Measurements from ENCODE around the gene PAX8.
A peak's percentile ranks its signal among the peaks of the same experiment; 100 is the strongest.
"Not testable (repeated sequence)": the region's sequence is repeated elsewhere in the genome, so short reads cannot be mapped to it uniquely, and the experiment has no call there.

PAX8 gene

DNA sequence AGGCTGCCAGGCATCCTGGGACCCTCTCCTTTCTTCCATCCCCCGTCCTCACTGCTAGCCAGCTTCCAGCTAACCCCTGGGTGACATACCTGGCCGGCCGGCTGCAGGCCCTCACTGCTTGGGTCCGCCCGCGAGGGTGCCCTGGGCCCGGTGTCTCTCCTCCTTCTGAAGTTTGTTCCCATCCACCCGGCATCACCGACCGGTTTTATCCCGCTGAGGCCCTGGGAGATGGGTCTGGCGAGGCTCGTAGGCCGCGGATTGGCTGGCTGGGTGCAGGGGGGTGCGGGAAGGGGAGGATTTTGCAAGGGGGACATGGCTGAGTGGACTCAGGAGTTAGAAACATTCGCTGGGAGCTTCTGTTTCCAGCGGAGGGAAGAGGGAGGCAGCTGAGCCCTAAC, at the start of gene PAX8:
Gene PAX8, minus strand, starts transcription at position 180 of the 398 bp plus-strand sequence. CDS start 527 bp downstream, outside the sequence.
- DNase-seq (ENCODE audit: low spot score) = no peak

DNA sequence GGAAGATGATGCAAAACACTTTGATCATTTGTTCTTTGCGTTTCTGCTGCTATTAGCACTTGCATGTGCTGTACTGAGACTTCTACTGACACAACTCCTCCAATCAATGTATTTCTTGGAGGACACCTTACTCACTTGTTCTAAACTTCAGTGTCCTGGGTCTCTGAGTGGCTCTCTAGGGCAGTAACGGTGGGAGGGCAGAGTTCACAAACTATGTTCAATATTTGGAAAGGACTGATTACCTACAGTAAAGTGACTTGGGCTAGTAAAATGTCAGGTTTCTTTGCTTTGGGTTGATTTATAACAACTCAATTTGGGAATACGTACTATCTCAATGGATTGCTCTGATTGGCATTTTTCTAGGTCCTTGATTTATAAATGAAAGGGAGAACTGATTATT, 49.3 kb upstream of the PAX8 start:
- no peak for DNase-seq (ENCODE audit: low spot score)

DNA sequence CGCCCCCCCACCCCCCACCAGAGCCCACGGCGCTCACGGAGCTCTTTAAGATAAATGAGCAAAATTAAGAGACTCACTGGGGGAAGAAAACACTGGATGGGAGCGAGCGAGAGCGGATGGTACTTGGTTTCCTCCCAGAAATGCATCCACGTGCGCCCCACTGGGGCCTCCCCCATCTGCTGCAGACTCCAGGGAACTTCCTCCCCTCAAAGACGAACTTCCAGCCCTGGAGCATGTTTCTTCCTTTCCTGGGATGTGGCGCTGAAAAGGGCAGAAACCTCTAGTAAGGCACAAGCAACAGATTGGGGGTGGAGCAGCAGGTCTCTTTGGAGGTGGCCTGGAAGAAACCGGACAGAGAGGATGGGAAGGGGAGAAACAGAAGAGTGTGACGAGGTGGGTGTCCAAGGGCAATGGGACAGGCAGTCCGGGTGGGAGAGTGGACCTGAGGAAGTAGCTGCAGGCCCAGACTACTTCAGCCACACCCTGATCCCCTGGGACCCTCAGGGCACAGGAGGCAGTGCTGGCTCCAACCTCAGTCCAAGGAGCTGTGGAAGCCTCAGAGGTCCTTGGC, 46.5 kb upstream of the PAX8 start:
- not testable (repeated sequence) for DNase-seq (ENCODE audit: low spot score)

DNA sequence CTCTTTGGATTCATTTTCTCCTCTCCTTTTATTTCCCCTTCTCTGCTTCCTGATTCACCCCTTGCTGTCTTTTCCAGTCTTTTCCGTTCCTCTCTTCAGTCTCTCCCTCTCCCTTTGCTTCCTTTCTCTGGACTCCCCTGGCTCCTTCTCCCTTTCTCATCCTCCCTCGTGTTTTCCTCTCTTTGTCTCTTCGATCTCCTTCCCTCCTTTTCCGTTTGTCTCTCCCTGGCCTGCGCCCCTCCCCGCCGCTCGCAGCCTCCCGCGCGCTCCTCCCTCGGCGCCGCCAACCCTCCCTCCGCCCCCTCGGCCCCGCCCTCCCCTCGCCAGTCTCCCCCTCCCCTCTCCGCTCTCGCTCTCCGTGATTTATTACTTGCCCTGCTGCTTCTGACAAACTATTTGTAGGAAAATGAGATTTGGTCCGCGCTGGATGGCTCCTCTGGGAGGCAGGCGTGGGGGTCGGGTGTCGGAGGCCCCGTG, 46.0 kb upstream of the PAX8 start:
- no peak for DNase-seq (ENCODE audit: low spot score)

DNA sequence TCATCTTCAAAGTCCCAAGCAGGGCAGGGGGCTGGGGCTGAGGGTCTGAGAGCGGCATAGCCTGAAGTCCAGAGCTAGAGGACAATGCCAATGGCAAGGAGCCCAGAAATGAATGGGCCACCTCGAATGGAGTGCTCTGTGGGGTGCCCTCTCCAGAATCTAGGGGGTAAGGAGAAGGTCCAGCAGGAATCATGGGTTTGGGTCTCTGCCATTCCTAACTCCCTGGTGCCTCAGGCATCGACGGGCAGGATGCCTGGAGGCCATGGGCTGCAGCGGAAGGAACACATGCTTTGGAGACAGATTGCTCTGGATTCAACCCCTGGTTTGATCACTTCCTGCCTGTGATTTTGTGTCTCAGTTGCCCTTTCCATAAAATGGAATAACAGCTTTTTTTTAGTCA, 44.4 kb upstream of the PAX8 start:
- not testable (repeated sequence) for DNase-seq (ENCODE audit: low spot score)

DNA sequence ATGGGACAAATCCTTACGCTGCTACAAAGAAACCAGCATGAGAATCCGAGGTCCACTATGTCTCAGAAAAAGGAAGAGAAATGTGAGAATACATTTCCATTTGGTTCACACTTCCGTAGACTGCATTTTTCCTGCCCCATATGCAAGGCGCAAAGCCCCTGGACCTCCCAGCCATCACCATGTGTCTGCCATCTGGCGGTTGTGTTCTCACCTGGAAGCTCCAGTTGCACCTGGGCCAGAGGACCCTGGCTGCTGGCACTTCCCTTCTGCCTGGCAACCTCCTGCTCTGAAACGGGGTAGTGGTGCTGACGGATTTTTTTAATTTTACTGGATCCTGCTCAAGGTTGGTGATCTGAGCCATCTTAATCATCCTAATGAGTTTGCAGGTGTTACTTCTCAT, 41.4 kb upstream of the PAX8 start:
- DNase-seq (ENCODE audit: low spot score) = not testable (repeated sequence)

DNA sequence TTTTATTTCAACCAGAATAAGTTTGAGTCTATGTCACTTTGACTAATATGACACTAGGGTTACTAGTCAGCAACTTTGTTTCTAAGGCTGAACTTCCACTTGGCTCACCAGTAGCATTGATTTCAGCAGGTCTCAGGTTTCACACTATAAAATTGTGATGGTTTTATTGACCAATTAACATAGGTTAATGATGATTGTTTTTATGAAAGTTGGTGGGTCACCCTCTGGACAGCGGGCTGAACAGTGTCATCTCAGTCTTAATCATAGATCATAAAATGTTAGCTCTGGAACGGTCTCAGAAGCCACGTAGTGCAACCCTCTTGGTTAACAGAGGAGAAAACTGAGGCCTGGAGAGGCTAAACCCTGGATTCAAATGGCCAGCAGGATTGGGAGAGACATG, 40.2 kb upstream of the PAX8 start:
- not testable (repeated sequence) for DNase-seq (ENCODE audit: low spot score)

DNA sequence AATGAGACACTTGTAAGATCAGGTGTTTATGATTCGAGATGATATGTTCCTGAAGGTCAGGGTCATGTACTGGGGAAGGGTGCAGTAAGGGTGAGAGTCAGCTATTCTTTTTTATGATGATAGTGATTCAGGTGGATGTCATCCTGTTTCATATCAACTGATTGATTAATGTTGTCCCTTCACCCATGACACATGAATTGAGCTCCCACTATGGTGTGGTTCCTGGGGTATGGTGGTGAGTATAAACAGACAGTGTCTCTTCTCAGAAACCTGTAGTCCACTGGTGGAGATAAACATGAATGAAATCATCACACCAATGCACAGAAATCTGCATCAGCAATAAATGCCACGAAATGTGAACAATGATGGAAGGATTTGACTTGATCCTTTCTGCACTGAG, 37.4 kb upstream of the PAX8 start:
- no peak for DNase-seq (ENCODE audit: low spot score)

DNA sequence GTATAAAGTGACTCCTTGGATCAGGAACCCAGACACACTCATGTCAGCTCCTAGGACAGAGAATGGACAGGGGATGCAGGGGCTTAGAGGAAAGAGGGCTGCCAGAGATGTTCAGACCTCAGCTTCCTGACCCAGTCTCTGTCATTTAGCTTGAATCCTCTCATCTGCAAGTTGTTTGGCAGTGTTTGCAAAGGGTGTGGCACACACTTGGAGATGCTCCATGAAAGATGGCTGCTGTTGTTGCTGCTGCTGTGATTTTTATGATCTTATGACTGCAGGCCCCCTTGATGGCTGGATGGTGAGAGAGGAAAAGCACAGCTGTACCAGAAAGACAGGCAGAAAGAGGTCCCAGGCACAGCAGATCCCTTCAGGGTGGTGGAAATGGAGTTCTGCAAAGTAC, 35.9 kb upstream of the PAX8 start:
- DNase-seq (ENCODE audit: low spot score) = not testable (repeated sequence)

DNA sequence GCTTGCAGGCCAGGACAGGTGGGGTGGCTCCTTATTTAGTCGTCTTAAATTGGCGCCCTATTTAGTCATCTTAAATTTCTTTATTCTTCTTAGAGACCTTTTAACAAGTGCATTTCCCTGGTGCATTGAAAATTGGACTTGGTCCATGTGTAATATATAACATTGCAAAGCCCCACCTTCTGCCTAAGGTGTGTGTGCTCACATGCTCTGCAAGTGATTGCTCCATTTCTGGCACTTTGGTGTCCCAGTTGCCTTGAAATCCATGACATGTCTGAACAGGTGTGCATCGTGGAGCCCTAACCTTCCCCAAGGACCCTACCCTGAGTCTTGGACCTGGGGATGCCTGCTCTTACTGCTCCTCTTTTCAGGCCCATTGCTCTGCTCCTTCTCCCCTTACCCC, 35.5 kb upstream of the PAX8 start:
- DNase-seq (ENCODE audit: low spot score) = not testable (repeated sequence)

DNA sequence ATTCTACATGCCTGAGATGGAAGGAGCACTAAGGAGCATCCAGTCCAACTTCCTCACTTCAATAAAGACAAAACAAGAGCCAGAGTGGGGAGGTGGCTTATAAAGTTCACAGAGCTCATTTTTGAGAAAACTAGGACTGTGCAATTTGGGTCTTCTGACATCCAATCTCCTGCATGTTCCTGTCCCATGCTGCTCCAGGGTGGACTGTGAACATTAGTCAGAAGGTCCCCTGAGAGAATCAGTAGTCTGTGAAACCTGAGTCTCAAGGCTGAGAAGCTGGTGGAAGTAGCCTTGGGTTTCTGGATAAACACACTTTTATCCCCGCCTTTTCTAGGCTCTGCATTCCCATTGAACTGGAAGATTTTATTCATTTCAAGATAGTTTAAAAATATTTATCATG, 33.1 kb upstream of the PAX8 start:
- DNase-seq (ENCODE audit: low spot score) = not testable (repeated sequence)

DNA sequence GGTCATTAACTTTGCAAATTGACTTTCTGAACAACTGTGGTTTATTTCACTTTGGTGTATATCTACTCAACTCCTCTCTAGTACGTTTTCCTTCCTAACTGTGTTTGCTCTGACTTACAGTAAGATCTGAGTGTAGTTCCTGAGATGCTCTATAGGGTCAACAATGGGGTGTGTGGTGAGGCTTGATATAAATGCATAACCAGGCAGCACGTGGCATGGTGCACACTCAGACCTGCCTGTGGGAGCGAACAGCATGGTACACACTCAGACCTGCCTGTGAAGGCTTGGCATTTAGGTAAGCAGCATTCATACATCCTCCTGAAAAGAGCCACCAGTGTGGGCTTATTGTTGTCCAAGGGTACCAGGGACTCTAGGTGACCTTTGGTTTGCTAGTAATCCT, 32.5 kb upstream of the PAX8 start:
- DNase-seq (ENCODE audit: low spot score) = not testable (repeated sequence)

DNA sequence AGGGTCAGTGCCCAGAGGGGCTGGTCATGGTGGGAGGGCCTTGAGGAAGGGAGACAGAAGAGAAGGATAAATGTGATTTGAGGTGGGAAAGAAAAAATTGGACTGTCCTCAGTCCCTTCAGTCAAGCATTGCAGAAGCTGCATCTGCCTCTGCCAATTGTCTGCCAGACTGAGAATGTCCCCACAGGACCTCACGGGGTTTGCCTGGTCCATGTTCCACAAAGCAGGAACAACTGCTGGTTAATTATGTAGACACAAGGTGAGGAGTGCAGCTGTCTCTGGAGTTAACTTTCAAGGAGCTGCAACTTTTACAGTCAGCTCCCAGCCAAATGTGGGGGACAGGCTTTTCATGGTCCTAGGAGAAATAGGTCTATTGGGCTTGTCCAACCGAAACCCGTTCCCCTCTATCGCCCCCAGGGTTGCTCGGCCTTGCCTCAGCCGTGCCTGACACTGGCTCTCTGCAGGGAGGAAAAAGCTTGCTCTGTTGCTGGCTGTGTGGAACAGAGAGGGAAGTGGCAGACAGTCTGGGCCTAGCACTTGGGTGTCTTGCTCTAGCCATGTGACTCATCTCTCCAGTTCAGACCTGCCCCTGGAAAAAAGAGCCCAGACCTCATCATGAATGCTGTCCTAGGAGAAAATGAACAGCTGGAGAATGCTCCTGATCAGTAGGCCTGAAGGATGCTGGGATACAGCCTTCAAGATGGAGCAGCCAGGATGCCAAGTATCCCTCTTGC, 31.1 kb upstream of the PAX8 start:
- peak; percentile 15 for DNase-seq (ENCODE audit: low spot score)

DNA sequence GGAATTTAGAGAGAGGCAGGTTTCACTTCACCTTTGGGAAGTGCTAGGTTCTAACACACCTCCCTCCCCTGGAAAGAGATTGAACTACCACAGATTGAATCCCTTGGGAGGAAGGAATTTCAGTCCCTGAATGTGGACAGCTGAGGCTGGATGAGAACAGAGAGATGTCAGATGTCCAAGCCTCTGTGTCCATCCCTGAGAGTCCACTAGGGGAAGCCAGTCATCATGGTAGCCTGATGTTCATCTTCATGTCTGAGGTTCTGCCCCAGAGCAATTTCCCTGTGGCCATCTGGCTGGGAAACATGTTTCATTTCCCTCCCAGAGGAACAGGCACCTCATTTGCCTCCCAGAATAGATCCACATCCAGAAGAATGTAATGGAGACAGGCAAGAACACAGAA, 30.1 kb upstream of the PAX8 start:
- not testable (repeated sequence) for DNase-seq (ENCODE audit: low spot score)

DNA sequence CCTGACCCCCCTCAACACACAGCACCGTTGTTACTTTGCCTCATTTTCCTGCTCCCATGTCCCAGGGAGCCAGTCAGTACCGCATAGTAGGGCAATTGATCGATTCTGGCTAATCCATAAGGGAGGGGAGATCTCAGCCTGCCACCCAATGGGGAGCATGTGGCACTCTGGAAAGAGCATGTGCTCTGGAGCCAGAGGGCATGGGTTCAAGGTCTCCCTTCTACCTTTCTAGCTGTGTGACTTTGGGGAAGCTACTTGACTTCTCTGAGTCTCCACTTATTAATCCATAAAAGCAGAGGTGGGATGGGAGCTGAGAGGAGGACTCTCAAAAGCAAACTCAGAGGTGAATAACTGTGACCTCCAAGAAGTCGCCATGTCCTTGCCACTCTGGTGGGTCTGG, 27.5 kb upstream of the PAX8 start:
- DNase-seq (ENCODE audit: low spot score) = not testable (repeated sequence)

DNA sequence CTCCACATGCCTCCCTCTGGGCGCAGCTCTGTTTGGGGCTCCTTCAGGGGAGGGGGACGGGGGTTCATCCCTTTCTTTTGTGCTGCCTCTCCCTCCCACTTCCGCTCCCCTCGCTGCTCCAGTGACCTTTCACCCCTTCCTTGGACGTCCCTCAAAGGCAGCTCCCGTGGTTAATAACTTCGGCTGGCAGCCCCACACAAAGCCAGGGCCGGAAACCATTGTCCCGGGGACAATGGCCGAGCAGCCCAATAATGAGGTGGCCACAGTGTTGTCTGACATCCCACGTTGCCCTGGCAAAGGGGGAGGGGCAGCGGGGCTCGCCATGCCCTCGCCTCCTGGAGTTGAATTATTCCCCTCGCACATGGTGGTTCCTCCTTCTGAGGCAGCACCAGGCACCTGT, 27.0 kb upstream of the PAX8 start:
- DNase-seq (ENCODE audit: low spot score) = not testable (repeated sequence)

DNA sequence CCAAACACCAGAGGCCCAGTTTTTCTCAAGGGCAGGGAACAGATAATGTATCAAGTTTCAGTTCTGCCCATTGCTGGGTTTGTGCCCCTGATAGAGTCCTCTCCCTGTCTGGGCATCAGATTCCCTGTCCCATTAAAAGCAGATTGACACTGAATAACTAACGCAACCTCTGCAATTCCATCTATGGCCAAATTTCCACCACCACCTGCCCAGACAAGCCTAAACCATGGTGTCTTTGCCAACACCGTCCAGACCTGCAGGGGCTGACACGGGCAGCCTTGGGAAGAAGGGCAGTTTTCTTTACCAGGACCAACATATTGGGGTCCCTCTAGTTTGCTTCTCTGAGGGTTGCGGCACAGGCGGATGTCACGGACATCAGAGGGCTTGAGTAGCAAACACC, 26.4 kb upstream of the PAX8 start:
- DNase-seq (ENCODE audit: low spot score) = no peak

DNA sequence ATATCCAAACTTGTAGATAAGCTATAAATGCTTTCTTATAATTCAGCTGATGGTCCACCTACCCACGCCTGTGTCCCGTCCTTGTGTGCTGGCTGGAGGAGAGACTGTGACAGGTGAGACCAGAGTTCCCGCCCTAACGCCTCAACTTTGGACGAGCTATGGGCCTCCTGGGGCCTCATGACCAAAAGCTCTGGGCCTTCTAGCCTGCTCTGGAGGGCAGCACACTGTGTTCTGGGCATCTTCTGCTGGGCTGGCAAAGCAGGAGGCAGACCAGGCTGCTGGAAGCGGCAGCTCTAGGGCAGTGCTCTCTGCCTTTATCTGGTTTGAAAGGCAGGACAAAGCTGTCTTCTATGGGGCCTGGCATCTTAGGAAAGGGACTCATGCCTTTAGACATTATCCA, 26.0 kb upstream of the PAX8 start:
- DNase-seq (ENCODE audit: low spot score) = no peak

DNA sequence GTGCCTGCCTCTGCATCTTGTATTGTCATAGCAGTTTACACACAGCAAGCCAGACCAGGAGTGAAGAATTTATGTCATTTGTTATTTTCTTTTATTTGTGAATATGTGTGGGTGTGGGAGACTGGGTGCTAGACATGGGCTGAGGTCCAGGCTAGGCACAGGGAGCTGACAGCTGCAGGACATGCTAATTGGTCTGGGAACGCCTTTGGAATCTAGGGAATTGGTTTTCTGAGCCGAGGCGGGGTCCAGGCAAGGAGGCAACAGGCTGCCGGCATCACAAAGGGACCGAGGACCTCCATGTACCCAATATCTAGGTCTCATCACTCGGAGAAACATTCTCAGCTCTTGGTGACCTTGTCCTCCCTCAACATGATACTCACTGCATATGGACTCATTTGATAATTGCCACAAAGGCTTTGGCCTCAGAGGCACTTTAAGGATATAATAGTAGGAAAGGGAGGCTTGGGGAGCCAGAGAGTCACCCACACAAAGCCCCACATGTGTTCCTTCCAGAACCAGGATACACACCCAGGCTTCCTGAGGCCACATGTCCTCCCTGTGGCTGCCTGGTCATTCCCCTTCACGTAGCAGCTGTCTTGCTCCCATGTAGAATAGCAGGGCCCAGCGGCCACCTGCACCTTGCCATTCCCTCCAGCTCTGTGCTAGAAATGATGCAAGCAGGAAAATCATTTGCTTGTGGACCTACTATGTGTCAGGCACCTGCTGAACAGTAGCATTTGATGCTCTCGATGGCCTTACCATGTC, 23.7 kb upstream of the PAX8 start:
- not testable (repeated sequence) for DNase-seq (ENCODE audit: low spot score)

DNA sequence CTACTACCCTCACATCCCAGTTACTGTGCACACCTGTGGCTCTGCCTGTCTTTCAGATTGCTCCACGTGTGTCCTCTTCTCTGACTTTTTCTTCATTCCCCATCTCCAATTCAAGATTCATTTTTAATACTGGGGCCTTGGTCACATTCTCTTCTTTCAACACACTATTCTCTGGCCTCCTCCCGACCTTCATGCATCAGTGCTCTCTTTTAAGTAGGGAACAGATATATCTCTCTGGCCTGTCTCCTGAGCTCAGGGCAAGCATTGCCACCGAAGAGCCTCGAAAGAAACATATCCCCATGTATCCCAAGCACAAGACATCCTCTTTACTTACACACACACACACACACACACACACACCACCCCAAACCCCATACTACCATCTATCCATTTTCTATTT, 21.6 kb upstream of the PAX8 start:
- no peak for DNase-seq (ENCODE audit: low spot score)

DNA sequence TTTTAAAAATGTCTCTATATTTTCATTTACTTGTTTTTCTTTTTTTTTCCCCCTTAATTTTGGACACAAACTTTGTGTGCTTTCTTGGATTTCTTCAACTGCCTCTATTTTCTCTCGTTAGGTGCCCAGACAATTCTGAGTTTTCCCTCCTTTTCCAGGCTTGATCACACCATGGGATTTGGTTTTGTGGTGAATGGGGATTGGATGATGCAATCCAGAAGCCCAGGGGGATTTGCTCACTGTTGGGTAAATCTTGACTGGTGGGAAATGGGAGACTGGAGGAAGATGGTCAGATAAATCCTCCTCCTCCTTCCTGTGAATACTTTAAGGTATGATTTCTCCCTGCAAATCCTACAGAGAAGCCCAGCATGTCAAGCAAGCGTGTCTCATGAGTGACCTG, 19.5 kb upstream of the PAX8 start:
- no peak for DNase-seq (ENCODE audit: low spot score)

DNA sequence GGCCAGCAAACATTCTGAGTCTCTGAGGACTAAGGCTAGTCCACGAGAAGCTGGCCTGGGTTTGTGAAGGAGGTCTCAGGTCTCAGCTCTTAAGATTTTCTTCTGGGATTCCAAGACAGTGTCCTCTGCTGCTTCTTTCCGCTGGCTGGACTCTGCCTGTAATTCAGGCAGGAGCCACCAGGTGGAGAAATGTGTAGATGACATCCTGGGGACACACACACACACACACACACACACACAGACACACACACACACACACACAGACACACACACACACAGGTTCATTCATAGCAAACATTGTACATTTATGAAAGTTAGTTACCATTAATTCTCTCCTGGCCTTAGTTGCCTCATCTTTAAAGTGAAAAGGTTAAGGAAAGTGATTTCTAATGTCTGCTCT, 18.9 kb upstream of the PAX8 start:
- DNase-seq (ENCODE audit: low spot score) = not testable (repeated sequence)

DNA sequence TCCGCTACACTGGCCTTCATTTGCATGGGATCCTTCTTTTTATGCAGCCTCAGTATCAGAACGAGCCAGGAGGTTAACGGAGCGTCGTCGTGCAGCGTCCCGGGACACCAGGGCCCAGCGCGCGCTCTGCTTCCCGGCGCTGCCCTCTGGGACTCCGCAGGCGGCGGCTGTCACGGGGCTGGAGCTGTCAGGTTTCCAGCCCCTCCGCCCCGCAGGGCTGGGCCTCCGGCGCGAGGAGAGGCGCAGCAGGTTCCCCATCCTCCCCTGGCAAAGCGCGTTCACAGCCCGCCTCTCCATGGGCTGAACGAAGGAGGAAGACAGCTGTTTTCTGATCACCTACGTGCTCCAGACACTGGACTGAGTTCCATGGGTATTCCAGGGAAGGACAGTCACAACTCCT, 12.5 kb upstream of the PAX8 start:
- DNase-seq (ENCODE audit: low spot score) = no peak
